AG04449 (cell line): ENCODE measurements around the gene PFKFB3.
"Not testable (repeated sequence)": the region's sequence is repeated elsewhere in the genome, so short reads cannot be mapped to it uniquely, and the experiment has no call there.

Experiments used
- CTCF ChIA-PET: fragments of 350-600 bp; formaldehyde crosslinking; extraction: SDS; loops from one replicate; lab custom pipeline; 2021; ENCODE audit warnings: antibody characterized with exemption; lab: Yijun Ruan, JAX
- POLR2A ChIA-PET: fragments of 400-600, 350-600 bp; formaldehyde crosslinking; extraction: SDS; loops from one replicate; lab custom pipeline; 2020; ENCODE audit warnings: antibody characterized with exemption, inconsistent platforms; lab: Yijun Ruan, JAX
- DNase-seq: peaks from one replicate; pipeline ENCODE4 v3.0.0-alpha.2; 2010; ENCODE audit warnings: low read depth, low spot score
- H3K4me3 ChIP-seq: 2 replicates; pipeline ENCODE4 v1.5.1; 2011; ENCODE audit warnings: low read depth, mild to moderate bottlenecking, control low read depth, low read length
- CTCF ChIP-seq: IDR thresholded peaks from one replicate; pipeline ENCODE4 v1.5.1; 2011; ENCODE audit warnings: mild to moderate bottlenecking, moderate library complexity, low read length, control low read depth, inconsistent platforms; ENCODE audit not compliant: insufficient read depth; ENCODE audit errors: missing control alignments

Gene PFKFB3

GRCh38 chr10:6195376-6195775 is 7.4 kb upstream of the PFKFB3 start:
- no peak for TF ChIP-seq CTCF
- no peak overlapping the region for H3K4me3 ChIP-seq
- ChIA-PET POLR2A (no interaction called here), CTCF (interaction anchor here (4.6 kb wide), 1 partner anchor 206 kb away, joined by 21 read pairs; no protein-coding TSS in a partner anchor)
- DNase-seq: no peak

- POLR2A ChIA-PET: no interaction called here
- no peak for TF ChIP-seq CTCF
- no peak overlapping the region for H3K4me3 ChIP-seq
- DNase-seq: no peak
- CTCF ChIA-PET: interaction anchor here (1.1 to 4.6 kb wide), 2 partner anchors 89 to 206 kb away, joined by 3 to 21 read pairs; no protein-coding TSS in a partner anchor
Observed at GRCh38 chr10:6195846-6196245, 6.9 kb upstream of the PFKFB3 start.

GRCh38 chr10:6196524-6196923 is 6.2 kb upstream of the PFKFB3 start:
- H3K4me3 ChIP-seq, POLR2A ChIA-PET, DNase-seq: not testable (repeated sequence)
- CTCF ChIA-PET: interaction anchor here (1.1 to 4.6 kb wide), 2 partner anchors 89 to 205 kb away, joined by 3 to 21 read pairs; no protein-coding TSS in a partner anchor

GRCh38 chr10:6197321-6197720 is 5.4 kb upstream of the PFKFB3 start:
- H3K4me3 ChIP-seq: no peak overlapping the region
- ChIA-PET CTCF (interaction anchor here (4.6 kb wide), 1 partner anchor 204 kb away, joined by 21 read pairs; no protein-coding TSS in a partner anchor), POLR2A (no interaction called here)
- TF ChIP-seq CTCF: no peak
- no peak for DNase-seq

- ChIA-PET CTCF (interaction anchor here (8.3 kb wide), 1 partner anchor 201 kb away, joined by 278 read pairs; no protein-coding TSS in a partner anchor), POLR2A (no interaction called here)
- DNase-seq: no peak
- no peak for TF ChIP-seq CTCF
- H3K4me3 ChIP-seq: no peak overlapping the region
Observed at GRCh38 chr10:6198171-6198570, 4.6 kb upstream of the PFKFB3 start.

GRCh38 chr10:6199131-6199733 is 3.5 kb upstream of the PFKFB3 start:
- DNase-seq: no peak
- POLR2A ChIA-PET: interaction anchor here (0.6 to 4.3 kb wide), 2 partner anchors 20 to 200 kb away, joined by 3 to 201 read pairs; no protein-coding TSS in a partner anchor
- CTCF ChIA-PET: interaction anchor here (1.1 to 8.3 kb wide), 4 partner anchors 36 to 200 kb away, joined by 3 to 278 read pairs (median 5); no protein-coding TSS in a partner anchor
- H3K4me3 ChIP-seq: no peak overlapping the region
- TF ChIP-seq CTCF: no peak

GRCh38 chr10:6200440-6200733 is 2.3 kb upstream of the PFKFB3 start:
- no peak for TF ChIP-seq CTCF
- POLR2A ChIA-PET: interaction anchor here (1.0 to 4.3 kb wide), 2 partner anchors 199 to 209 kb away, joined by 3 to 201 read pairs; no protein-coding TSS in a partner anchor
- H3K4me3 ChIP-seq: no peak overlapping the region
- no peak for DNase-seq
- CTCF ChIA-PET: interaction anchor here (1.1 to 8.3 kb wide), 6 partner anchors 9 to 199 kb away, joined by 3 to 278 read pairs (median 5); no protein-coding TSS in a partner anchor
